SU-DHL-6 (cell line): ENCODE data around the gene KCNIP2.
A peak's percentile ranks its signal among the peaks of the same experiment; 100 is the strongest.

ENCODE experiments used
- H2AFZ ChIP-seq: fragments of 200-600 bp; sonication (generic); 2 replicates; pipeline ENCODE4 v1.6.1; 2014; ENCODE audit warnings: low read depth, mild to moderate bottlenecking, moderate library complexity, mixed read lengths, antibody characterized with exemption, low read length; ENCODE audit not compliant: severe bottlenecking
- H3F3A ChIP-seq: fragments of 200-600 bp; shearing (Covaris generic); 2 replicates; pipeline ENCODE4 v1.6.0; 2016; ENCODE audit warnings: antibody characterized with exemption, mild to moderate bottlenecking; ENCODE audit not compliant: insufficient read depth
- H3K27ac ChIP-seq: fragments of 200-600 bp; sonication (generic); 2 replicates; pipeline ENCODE4 v1.5.1; 2016; ENCODE audit warnings: low read depth, mild to moderate bottlenecking, low read length, moderate library complexity, mixed read lengths
- H3K27me3 ChIP-seq: fragments of 200-600 bp; sonication (generic), shearing (Covaris generic); 2 replicates; pipeline ENCODE4 v1.6.0; 2014; ENCODE audit warnings: mild to moderate bottlenecking, low read length
- H3K36me3 ChIP-seq: fragments of 200-600 bp; sonication (generic); 2 replicates; pipeline ENCODE4 v1.6.1; 2014; ENCODE audit warnings: mild to moderate bottlenecking, low read length, mixed read lengths
- H3K4me2 ChIP-seq: fragments of 300-600, 200-600 bp; shearing (Covaris generic), sonication (generic); 2 replicates; pipeline ENCODE4 v1.6.0; 2014; ENCODE audit warnings: low read length, low read depth, mild to moderate bottlenecking; ENCODE audit not compliant: poor library complexity, severe bottlenecking
- H3K4me3 ChIP-seq: fragments of 200-600 bp; sonication (generic); 2 replicates; pipeline ENCODE4 v1.5.1; 2014; ENCODE audit warnings: antibody characterized with exemption, low read length, mild to moderate bottlenecking, mixed read lengths; ENCODE audit not compliant: insufficient read depth, poor library complexity, severe bottlenecking
- H3K79me2 ChIP-seq: fragments of 200-600 bp; sonication (generic); 2 replicates; pipeline ENCODE4 v1.6.1; 2014; ENCODE audit warnings: mild to moderate bottlenecking, low read length, moderate library complexity; ENCODE audit not compliant: insufficient read depth
- H3K9ac ChIP-seq: fragments of 200-600 bp; sonication (generic); 2 replicates; pipeline ENCODE4 v1.7.0; 2014; ENCODE audit warnings: mild to moderate bottlenecking, low read length
- H3K9me2 ChIP-seq: fragments of 200-600 bp; sonication (generic); replicated peaks from 2 replicates; pipeline ENCODE4 v1.6.1; 2014; ENCODE audit warnings: low read length; ENCODE audit not compliant: insufficient read depth
- H3K9me3 ChIP-seq: fragments of 200-600 bp; sonication (generic); 2 replicates; pipeline ENCODE4 v1.6.1; 2014; ENCODE audit warnings: low read length, mixed read lengths; ENCODE audit not compliant: insufficient read depth
- H4K20me1 ChIP-seq: fragments of 200-600 bp; sonication (generic); 2 replicates; pipeline ENCODE4 v1.6.1; 2014; ENCODE audit warnings: low read depth, mild to moderate bottlenecking, antibody characterized with exemption, low read length, moderate library complexity, mixed read lengths
- EZH2phosphoT487 ChIP-seq: fragments of 200-600 bp; sonication (generic), shearing (Covaris generic); conservative IDR thresholded peaks from 2 replicates; pipeline ENCODE4 v1.6.1; 2018; ENCODE audit warnings: mild to moderate bottlenecking, antibody characterized with exemption, low read length, moderate library complexity, mixed read lengths
- TF ChIP-seq, protein P1 (sequence below): fragments of 200-600 bp; sonication (generic); IDR thresholded peaks from one replicate; pipeline ENCODE4 v1.5.1; 2017; ENCODE audit warnings: antibody characterized with exemption, mild to moderate bottlenecking, low read length, moderate library complexity; ENCODE audit not compliant: insufficient read depth, poor library complexity, severe bottlenecking

The KCNIP2 gene

DNA sequence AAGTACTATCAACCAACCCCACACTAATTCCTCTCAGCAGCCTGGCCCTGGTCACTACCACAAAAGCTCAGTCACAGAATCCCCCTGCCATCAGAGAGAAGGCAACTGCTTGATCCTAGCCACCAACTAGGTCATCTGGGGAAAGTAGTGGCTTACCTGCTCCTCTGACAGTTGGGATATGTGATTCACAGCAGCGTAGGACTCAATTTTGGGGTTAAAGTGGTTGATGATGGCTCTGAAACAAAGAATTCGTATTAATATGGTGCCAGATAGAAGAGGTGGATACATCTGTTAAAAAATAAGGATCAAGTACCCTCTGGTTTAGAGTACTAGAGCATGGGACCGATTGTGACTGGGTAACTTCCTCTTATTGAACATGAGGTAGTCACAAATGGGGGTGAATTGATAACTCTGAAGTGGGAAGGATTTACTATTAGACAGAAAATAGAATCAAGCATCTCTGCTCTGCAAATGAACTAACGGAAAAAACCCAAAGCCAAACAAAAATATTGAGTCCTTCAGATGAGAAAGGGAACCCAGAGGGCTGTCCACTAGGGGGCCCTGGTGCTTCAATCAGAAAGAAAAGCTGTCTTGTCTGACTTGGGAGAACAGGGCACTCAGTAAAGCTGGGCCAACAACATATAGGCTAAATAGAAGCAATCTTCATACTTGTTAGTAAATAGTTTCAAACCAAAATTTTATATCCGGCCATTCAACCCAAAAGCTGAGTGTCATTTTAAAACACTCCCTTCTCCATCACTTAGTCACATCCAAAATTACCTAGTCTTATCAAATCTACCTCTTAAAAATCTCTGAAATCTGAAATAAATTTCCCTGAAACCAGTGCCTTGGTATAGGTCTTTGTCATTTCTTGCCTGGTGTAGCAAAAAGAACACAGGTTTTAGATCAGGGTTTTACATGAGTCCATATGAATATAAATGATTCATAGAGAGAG is 45.9 kb upstream of the KCNIP2 start:
- H3K27ac ChIP-seq, result no peak overlapping the region
- no peaks in the 10 kb centered on the region for H3K9me2 ChIP-seq

DNA sequence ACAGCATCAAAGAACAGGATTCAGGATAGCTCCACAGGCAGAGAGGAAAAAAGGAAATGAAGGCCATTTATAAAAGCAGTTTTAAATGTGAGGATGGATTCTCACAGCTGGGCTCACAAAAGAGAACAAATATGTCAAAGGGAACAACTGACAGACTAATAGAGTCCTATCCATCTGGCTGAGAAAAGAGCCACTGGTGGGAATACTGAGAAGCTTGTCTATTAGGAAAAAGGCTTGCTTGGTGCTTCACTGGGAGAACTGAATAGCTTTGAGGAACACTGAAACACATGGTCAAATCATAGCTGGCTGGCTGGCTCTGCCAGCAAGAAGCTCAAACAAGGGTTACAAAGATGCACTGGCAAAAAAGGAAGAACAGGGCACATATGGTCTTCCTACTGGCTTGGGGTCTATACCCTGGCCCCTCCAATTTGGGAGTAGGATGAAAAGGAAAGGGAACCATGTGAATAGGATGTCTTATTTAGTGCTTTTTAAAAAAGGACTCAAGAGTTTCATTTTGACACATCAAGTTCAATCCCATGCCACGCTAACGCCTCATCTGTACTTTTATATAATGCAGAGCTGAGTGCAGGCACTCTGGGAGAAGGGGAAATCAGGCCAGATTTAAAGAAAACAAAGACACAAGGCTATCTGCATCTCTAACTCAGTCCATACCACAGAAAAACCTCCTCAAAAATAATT is 44.8 kb upstream of the KCNIP2 start:
- Histone ChIP-seq H3K79me2 (no peaks in the 10 kb centered on the region), H3F3A (no peaks in the 10 kb centered on the region), H3K27me3 (no peaks in the 10 kb centered on the region), H2AFZ (no peak overlapping the region), H3K36me3 (no peaks in the 10 kb centered on the region), H3K4me2 (no peak overlapping the region), H3K9me2 (no peaks in the 10 kb centered on the region), H4K20me1 (no peaks in the 10 kb centered on the region), H3K9me3 (no peaks in the 10 kb centered on the region), H3K27ac (no peak overlapping the region), H3K9ac (no peak overlapping the region), H3K4me3 (no peak overlapping the region)
- TF ChIP-seq EZH2phosphoT487, result no peak
- TF ChIP-seq, protein P1, sequence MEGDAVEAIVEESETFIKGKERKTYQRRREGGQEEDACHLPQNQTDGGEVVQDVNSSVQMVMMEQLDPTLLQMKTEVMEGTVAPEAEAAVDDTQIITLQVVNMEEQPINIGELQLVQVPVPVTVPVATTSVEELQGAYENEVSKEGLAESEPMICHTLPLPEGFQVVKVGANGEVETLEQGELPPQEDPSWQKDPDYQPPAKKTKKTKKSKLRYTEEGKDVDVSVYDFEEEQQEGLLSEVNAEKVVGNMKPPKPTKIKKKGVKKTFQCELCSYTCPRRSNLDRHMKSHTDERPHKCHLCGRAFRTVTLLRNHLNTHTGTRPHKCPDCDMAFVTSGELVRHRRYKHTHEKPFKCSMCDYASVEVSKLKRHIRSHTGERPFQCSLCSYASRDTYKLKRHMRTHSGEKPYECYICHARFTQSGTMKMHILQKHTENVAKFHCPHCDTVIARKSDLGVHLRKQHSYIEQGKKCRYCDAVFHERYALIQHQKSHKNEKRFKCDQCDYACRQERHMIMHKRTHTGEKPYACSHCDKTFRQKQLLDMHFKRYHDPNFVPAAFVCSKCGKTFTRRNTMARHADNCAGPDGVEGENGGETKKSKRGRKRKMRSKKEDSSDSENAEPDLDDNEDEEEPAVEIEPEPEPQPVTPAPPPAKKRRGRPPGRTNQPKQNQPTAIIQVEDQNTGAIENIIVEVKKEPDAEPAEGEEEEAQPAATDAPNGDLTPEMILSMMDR, result no peak

More for the DNA sequence above, 45.9 kb upstream of the KCNIP2 start:
- TF ChIP-seq, protein P1, result peak; percentile 90
- TF ChIP-seq EZH2phosphoT487, result no peak
- Histone ChIP-seq H3K9ac (no peak overlapping the region), H3F3A (no peaks in the 10 kb centered on the region), H2AFZ (no peak overlapping the region), H3K9me3 (no peaks in the 10 kb centered on the region), H3K4me2 (no peak overlapping the region), H3K79me2 (no peaks in the 10 kb centered on the region), H3K36me3 (no peaks in the 10 kb centered on the region), H3K27me3 (no peaks in the 10 kb centered on the region), H4K20me1 (no peaks in the 10 kb centered on the region), H3K4me3 (no peak overlapping the region)

DNA sequence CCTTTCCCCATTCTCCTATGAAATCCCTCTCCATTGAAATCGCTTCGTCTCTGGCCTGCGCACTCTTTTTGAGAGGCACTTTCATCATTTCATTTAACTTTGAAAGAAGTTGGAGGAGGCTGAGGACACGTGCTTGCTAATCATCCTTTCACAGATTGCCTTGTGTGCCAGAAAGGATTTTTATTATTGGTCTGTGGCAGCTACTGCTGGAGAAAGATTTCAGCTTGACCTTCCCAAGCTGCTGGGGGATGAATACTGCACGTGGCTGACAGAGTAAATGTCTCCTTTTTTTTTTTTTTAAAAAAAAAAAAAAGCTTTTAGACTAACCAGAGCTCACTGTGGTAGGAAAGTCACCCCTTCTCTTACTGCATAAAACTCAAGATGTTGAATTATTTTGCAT is 44.2 kb upstream of the KCNIP2 start:
- H3K4me2 ChIP-seq, result no peak overlapping the region
- no peak overlapping the region for H2AFZ ChIP-seq
- no peaks in the 10 kb centered on the region for H3K9me2 ChIP-seq
- H3K9ac ChIP-seq, result no peak overlapping the region
- no peaks in the 10 kb centered on the region for H3K36me3 ChIP-seq
- H3K79me2 ChIP-seq, result no peaks in the 10 kb centered on the region
- H3K27me3 ChIP-seq, result no peaks in the 10 kb centered on the region
- no peaks in the 10 kb centered on the region for H4K20me1 ChIP-seq
- H3K9me3 ChIP-seq, result no peaks in the 10 kb centered on the region
- H3K4me3 ChIP-seq, result no peak overlapping the region
- no peak overlapping the region for H3K27ac ChIP-seq
- H3F3A ChIP-seq, result no peaks in the 10 kb centered on the region
- no peak for TF ChIP-seq EZH2phosphoT487
- TF ChIP-seq, protein P1, result no peak
